ENCODE measurements around the gene CGRRF1.

Gene CGRRF1

GRCh38 chr14:54524410-54524809 lies 14.7 kb downstream of the CGRRF1 start:
- TF ChIP-seq, protein P1, sequence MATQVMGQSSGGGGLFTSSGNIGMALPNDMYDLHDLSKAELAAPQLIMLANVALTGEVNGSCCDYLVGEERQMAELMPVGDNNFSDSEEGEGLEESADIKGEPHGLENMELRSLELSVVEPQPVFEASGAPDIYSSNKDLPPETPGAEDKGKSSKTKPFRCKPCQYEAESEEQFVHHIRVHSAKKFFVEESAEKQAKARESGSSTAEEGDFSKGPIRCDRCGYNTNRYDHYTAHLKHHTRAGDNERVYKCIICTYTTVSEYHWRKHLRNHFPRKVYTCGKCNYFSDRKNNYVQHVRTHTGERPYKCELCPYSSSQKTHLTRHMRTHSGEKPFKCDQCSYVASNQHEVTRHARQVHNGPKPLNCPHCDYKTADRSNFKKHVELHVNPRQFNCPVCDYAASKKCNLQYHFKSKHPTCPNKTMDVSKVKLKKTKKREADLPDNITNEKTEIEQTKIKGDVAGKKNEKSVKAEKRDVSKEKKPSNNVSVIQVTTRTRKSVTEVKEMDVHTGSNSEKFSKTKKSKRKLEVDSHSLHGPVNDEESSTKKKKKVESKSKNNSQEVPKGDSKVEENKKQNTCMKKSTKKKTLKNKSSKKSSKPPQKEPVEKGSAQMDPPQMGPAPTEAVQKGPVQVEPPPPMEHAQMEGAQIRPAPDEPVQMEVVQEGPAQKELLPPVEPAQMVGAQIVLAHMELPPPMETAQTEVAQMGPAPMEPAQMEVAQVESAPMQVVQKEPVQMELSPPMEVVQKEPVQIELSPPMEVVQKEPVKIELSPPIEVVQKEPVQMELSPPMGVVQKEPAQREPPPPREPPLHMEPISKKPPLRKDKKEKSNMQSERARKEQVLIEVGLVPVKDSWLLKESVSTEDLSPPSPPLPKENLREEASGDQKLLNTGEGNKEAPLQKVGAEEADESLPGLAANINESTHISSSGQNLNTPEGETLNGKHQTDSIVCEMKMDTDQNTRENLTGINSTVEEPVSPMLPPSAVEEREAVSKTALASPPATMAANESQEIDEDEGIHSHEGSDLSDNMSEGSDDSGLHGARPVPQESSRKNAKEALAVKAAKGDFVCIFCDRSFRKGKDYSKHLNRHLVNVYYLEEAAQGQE (IDR thresholded peaks at IDR 0.05; ENCODE audit: insufficient read depth in 1 of 2, low read depth in 2 of 2, low read length in 2 of 2) = no peak
- no peak for TF ChIP-seq FOXP2 (optimal IDR thresholded peaks at IDR 0.05; ENCODE audit: borderline replicate concordance, extremely low read depth, extremely low read length, insufficient read depth)
- TF ChIP-seq POLR2AphosphoS5 (IDR thresholded peaks at IDR 0.05; ENCODE audit: low read depth, low read length) = no peak
- TF ChIP-seq TAF1 (IDR thresholded peaks at IDR 0.05; ENCODE audit: borderline replicate concordance, insufficient read depth, low read length) = no peak
- no peak for TF ChIP-seq SIN3A (IDR thresholded peaks at IDR 0.05; ENCODE audit: borderline replicate concordance, insufficient read depth, low read length)

DNA sequence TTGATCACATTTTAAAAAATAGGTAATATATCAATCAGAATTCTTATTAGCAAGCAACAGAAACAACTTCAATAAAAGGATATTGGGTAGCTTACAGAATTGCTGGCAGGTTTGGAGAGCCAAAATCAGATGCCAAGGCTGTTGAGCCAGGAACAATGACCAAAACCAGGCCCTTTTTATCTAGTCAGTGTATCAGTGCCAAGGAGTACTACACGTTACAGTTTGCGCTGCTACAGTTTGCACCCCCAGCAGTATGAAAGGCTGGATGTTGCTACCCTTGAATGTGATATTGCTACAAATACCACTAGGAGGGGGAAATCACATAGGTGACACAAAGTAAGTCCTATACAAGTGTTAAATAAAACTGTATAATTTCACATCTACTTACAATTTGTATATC lies 19.3 kb downstream of the CGRRF1 start:
- TF ChIP-seq TAF1 (IDR thresholded peaks at IDR 0.05; ENCODE audit: borderline replicate concordance, insufficient read depth, low read length) = no peak
- no peak for TF ChIP-seq FOXP2 (optimal IDR thresholded peaks at IDR 0.05; ENCODE audit: borderline replicate concordance, extremely low read depth, extremely low read length, insufficient read depth)
- no peak for TF ChIP-seq POLR2AphosphoS5 (IDR thresholded peaks at IDR 0.05; ENCODE audit: low read depth, low read length)
- TF ChIP-seq, protein P1 (IDR thresholded peaks at IDR 0.05; ENCODE audit: insufficient read depth in 1 of 2, low read depth in 2 of 2, low read length in 2 of 2) = no peak
- TF ChIP-seq SIN3A (IDR thresholded peaks at IDR 0.05; ENCODE audit: borderline replicate concordance, insufficient read depth, low read length) = no peak

- no peak for TF ChIP-seq POLR2AphosphoS5 (IDR thresholded peaks at IDR 0.05; ENCODE audit: low read depth, low read length)
- TF ChIP-seq TAF1 (IDR thresholded peaks at IDR 0.05; ENCODE audit: borderline replicate concordance, insufficient read depth, low read length) = no peak
- TF ChIP-seq, protein P1 (IDR thresholded peaks at IDR 0.05; ENCODE audit: insufficient read depth in 1 of 2, low read depth in 2 of 2, low read length in 2 of 2) = no peak
- TF ChIP-seq FOXP2 (optimal IDR thresholded peaks at IDR 0.05; ENCODE audit: borderline replicate concordance, extremely low read depth, extremely low read length, insufficient read depth) = no peak
- no peak for TF ChIP-seq SIN3A (IDR thresholded peaks at IDR 0.05; ENCODE audit: borderline replicate concordance, insufficient read depth, low read length)
Measured at GRCh38 chr14:54529811-54530210, 20.1 kb downstream of the CGRRF1 start.

- TF ChIP-seq, protein P1 (IDR thresholded peaks at IDR 0.05; ENCODE audit: insufficient read depth in 1 of 2, low read depth in 2 of 2, low read length in 2 of 2) = no peak
- TF ChIP-seq SIN3A (IDR thresholded peaks at IDR 0.05; ENCODE audit: borderline replicate concordance, insufficient read depth, low read length) (no peak), TAF1 (IDR thresholded peaks at IDR 0.05; ENCODE audit: borderline replicate concordance, insufficient read depth, low read length) (no peak), FOXP2 (optimal IDR thresholded peaks at IDR 0.05; ENCODE audit: borderline replicate concordance, extremely low read depth, extremely low read length, insufficient read depth) (no peak), POLR2AphosphoS5 (IDR thresholded peaks at IDR 0.05; ENCODE audit: low read depth, low read length) (no peak)
Measured at GRCh38 chr14:54532111-54533012, 22.7 kb downstream of the CGRRF1 start.

Measured in PFSK-1 (cell line).